HEK293 (cell line): Measurements from ENCODE around the gene SCUBE1.
A peak's percentile ranks its signal among the peaks of the same experiment; 100 is the strongest.

Experiments used
- CTCF ChIA-PET: fragments of 350-600 bp; formaldehyde crosslinking; extraction: SDS; loops from one replicate; lab custom pipeline; 2021; ENCODE audit warnings: antibody characterized with exemption; lab: Yijun Ruan, JAX
- POLR2A ChIA-PET: fragments of 300-600 bp; formaldehyde crosslinking; extraction: SDS; loops from one replicate; lab custom pipeline; 2020; ENCODE audit warnings: antibody characterized with exemption, inconsistent platforms; lab: Yijun Ruan, JAX
- H3K27ac ChIP-seq: fragments of 200-500 bp; sonication (Bioruptor generic); 2 replicates; pipeline ENCODE4 v1.5.1; 2014; ENCODE audit warnings: low read depth, low read length, control low read depth, inconsistent platforms; ENCODE audit errors: extremely low read depth
- H3K36me3 ChIP-seq, 2 experiments: fragments of 200-500 bp in 1 of 2; sonication (Bioruptor generic) in 1 of 2; 1 replicate in 1 of 2; 2 replicates in 1 of 2; pipeline ENCODE4 v1.5.1; 2014 to 2017; ENCODE audit warnings: inconsistent platforms in 2 of 2, low read length in 2 of 2; ENCODE audit not compliant: control insufficient read depth in 2 of 2, insufficient read depth in 1 of 2
- H3K4me1 ChIP-seq: fragments of 200-500 bp; sonication (Bioruptor generic); 2 replicates; pipeline ENCODE4 v1.5.1; 2014; ENCODE audit warnings: mild to moderate bottlenecking, low read length, inconsistent platforms; ENCODE audit not compliant: control insufficient read depth, insufficient read depth
- H3K4me3 ChIP-seq: 2 replicates; pipeline ENCODE4 v1.5.1; 2011; ENCODE audit warnings: low read depth, mild to moderate bottlenecking, control low read depth, low read length, moderate library complexity
- H3K9me3 ChIP-seq: fragments of 200-500 bp; sonication (Bioruptor generic); 2 replicates; pipeline ENCODE4 v1.5.1; 2014; ENCODE audit warnings: low read depth, low read length, inconsistent platforms; ENCODE audit not compliant: control insufficient read depth, insufficient read depth
- HOXA7 ChIP-seq: sonication (generic); formaldehyde crosslinking; IDR thresholded peaks from 2 replicates; pipeline ENCODE4 v1.8.1; 2022; ENCODE audit warnings: missing genetic modification reagents, borderline replicate concordance
- PRDM10 ChIP-seq: fragments of 450-650 bp; formaldehyde crosslinking; IDR thresholded peaks from 2 replicates; pipeline ENCODE4 v1.5.1; 2016; ENCODE audit warnings: missing biosample characterization, missing genetic modification characterization
- SCRT2 ChIP-seq: fragments of 450-650 bp; formaldehyde crosslinking; IDR thresholded peaks from 2 replicates; pipeline ENCODE4 v1.5.1; 2016; ENCODE audit warnings: missing biosample characterization, missing genetic modification characterization
- ZBTB7A ChIP-seq: fragments of 450-650 bp; formaldehyde crosslinking; IDR thresholded peaks from 2 replicates; pipeline ENCODE4 v1.5.1; 2016; ENCODE audit warnings: low read depth, missing biosample characterization, missing genetic modification characterization
- ZFP37 ChIP-seq: fragments of 450-650 bp; formaldehyde crosslinking; IDR thresholded peaks from 2 replicates; pipeline ENCODE4 v1.5.1; 2016; ENCODE audit warnings: missing biosample characterization, missing genetic modification characterization
- ZFP69B ChIP-seq: fragments of 450-650 bp; formaldehyde crosslinking; IDR thresholded peaks from 2 replicates; pipeline ENCODE4 v1.5.1; 2016; ENCODE audit warnings: missing biosample characterization, missing genetic modification characterization
- ZNF10 ChIP-seq: fragments of 450-650 bp; formaldehyde crosslinking; IDR thresholded peaks from 2 replicates; pipeline ENCODE4 v1.5.1; 2017; ENCODE audit warnings: missing biosample characterization, missing genetic modification characterization
- ZNF133 ChIP-seq: fragments of 450-650 bp; formaldehyde crosslinking; IDR thresholded peaks from 2 replicates; pipeline ENCODE4 v1.5.1; 2016; ENCODE audit warnings: missing biosample characterization, missing genetic modification characterization
- ZNF248 ChIP-seq: fragments of 450-650 bp; formaldehyde crosslinking; IDR thresholded peaks from 2 replicates; pipeline ENCODE4 v1.5.1; 2017; ENCODE audit warnings: missing biosample characterization, missing genetic modification characterization
- ZNF416 ChIP-seq: fragments of 450-650 bp; formaldehyde crosslinking; IDR thresholded peaks from 2 replicates; pipeline ENCODE4 v1.5.1; 2016; ENCODE audit warnings: missing biosample characterization, missing genetic modification characterization
- ZNF544 ChIP-seq: fragments of 450-650 bp; formaldehyde crosslinking; IDR thresholded peaks from 2 replicates; pipeline ENCODE4 v1.5.0; 2017; ENCODE audit warnings: missing biosample characterization, missing genetic modification characterization
- ZNF596 ChIP-seq: fragments of 450-650 bp; IDR thresholded peaks from 2 replicates; pipeline ENCODE4 v1.5.0; 2018; ENCODE audit warnings: missing biosample characterization, mild to moderate bottlenecking, missing genetic modification characterization, moderate library complexity
- ZNF610 ChIP-seq: fragments of 450-650 bp; formaldehyde crosslinking; IDR thresholded peaks from 2 replicates; pipeline ENCODE4 v1.5.1; 2016; ENCODE audit warnings: missing biosample characterization, missing genetic modification characterization, borderline replicate concordance
- ZNF658 ChIP-seq: fragments of 450-650 bp; formaldehyde crosslinking; IDR thresholded peaks from 2 replicates; pipeline ENCODE4; 2016; ENCODE audit warnings: missing biosample characterization, missing genetic modification characterization
- ZNF670 ChIP-seq: fragments of 450-650 bp; formaldehyde crosslinking; IDR thresholded peaks from 2 replicates; pipeline ENCODE4 v1.5.1; 2016; ENCODE audit warnings: missing biosample characterization, missing genetic modification characterization, low read depth
- ZNF707 ChIP-seq: fragments of 450-650 bp; formaldehyde crosslinking; IDR thresholded peaks from 2 replicates; pipeline ENCODE4 v1.5.1; 2016; ENCODE audit warnings: missing biosample characterization, missing genetic modification characterization
- ZSCAN18 ChIP-seq: fragments of 450-650 bp; formaldehyde crosslinking; IDR thresholded peaks from 2 replicates; pipeline ENCODE4 v1.5.1; 2016; ENCODE audit warnings: missing biosample characterization, missing genetic modification characterization

The SCUBE1 gene

GRCh38 chr22:43272869-43273318 is 70.3 kb downstream of the SCUBE1 start:
- no peak for TF ChIP-seq PRDM10 (tag by site-specific recombination)

GRCh38 chr22:43272301-43272700 is 70.9 kb downstream of the SCUBE1 start:
- no peak for TF ChIP-seq ZFP69B
- TF ChIP-seq ZNF658 (tag by site-specific recombination): no peak
- no peak for TF ChIP-seq ZNF10 (tag by site-specific recombination)
- TF ChIP-seq ZNF707 (tag by site-specific recombination): no peak
- TF ChIP-seq HOXA7 (CRISPR knock-in tag): no peak
- TF ChIP-seq ZFP37: no peak
- no peak for TF ChIP-seq ZSCAN18 (tag by site-specific recombination)
- no peak for TF ChIP-seq ZNF670
- Histone ChIP-seq H3K27ac (no peak overlapping the region), H3K4me1 (peaks cover 3% of the 10 kb centered on the region), H3K9me3 (no peaks in the 10 kb centered on the region), H3K36me3 (no peaks in the 10 kb centered on the region), H3K4me3 (no peak overlapping the region)
- POLR2A ChIA-PET: interaction anchor here (3.0 kb wide), 1 partner anchor 74 kb away, joined by 15 read pairs; no protein-coding TSS in a partner anchor
- CTCF ChIA-PET: interaction anchor here (1.1 to 11.3 kb wide), 12 partner anchors 7 to 113 kb away, joined by 3 to 318 read pairs (median 22); partner anchors contain the start of genes SCUBE1 and TTLL12

More at GRCh38 chr22:43272869-43273318, 70.3 kb downstream of the SCUBE1 start:
- Histone ChIP-seq H3K4me3 (no peak overlapping the region), H3K9me3 (no peaks in the 10 kb centered on the region), H3K4me1 (peaks cover 6% of the 10 kb centered on the region), H3K36me3 (no peaks in the 10 kb centered on the region), H3K27ac (no peak overlapping the region)
- ChIA-PET POLR2A (interaction anchor here (0.6 to 3.0 kb wide), 3 partner anchors 9 to 74 kb away, joined by 3 to 15 read pairs (median 3); no protein-coding TSS in a partner anchor), CTCF (interaction anchor here (0.6 to 11.3 kb wide), 26 partner anchors 8 to 1354 kb away, joined by 3 to 318 read pairs (median 8); partner anchors contain the start of genes SCUBE1 and TTLL12)

GRCh38 chr22:43270949-43271348 is 72.2 kb downstream of the SCUBE1 start:
- Histone ChIP-seq H3K36me3 (no peaks in the 10 kb centered on the region), H3K27ac (no peak overlapping the region), H3K4me3 (no peak overlapping the region), H3K9me3 (no peaks in the 10 kb centered on the region), H3K4me1 (peaks cover 3% of the 10 kb centered on the region)
- CTCF ChIA-PET: interaction anchor here (0.6 to 11.3 kb wide), 10 partner anchors 9 to 614 kb away, joined by 3 to 318 read pairs (median 4); partner anchors contain the start of gene SCUBE1
- POLR2A ChIA-PET: no interaction called here
- TF ChIP-seq ZNF416 (tag by site-specific recombination) (no peak), SCRT2 (tag by site-specific recombination) (peak; percentile 41; the same call in 1 of the 2 replicates), ZNF544 (tag by site-specific recombination) (no peak), ZNF133 (no peak), ZNF248 (no peak), ZBTB7A (tag by site-specific recombination) (no peak), ZNF596 (tag by site-specific recombination) (no peak), ZNF610 (tag by site-specific recombination) (no peak)
